T-cell (primary cell): ENCODE results near the gene CEBPZOS. TPM values are rescaled to one million over a fixed set of nuclear protein-coding genes. Genes with fewer than 3 reads are reported as not detected.
"Not testable (repeated sequence)": the region's sequence is repeated elsewhere in the genome, so short reads cannot be mapped to it uniquely, and the experiment has no call there.

ENCODE experiments used
- ATAC-seq, 4 experiments: fragments of 200-7000 bp in 3 of 4; fragments of 150-1000 bp in 1 of 4; cut with Tn5 transposase; replicated peaks in 1 of 4; 1 replicate in 3 of 4; 2 replicates in 1 of 4; pipeline ENCODE4 v1.10.0; 2021; ENCODE audit warnings: moderate library complexity in 3 of 4, mild to moderate bottlenecking in 2 of 4, moderate number of reproducible peaks in 1 of 4
- CTCF ChIA-PET, 2 donors: fragments of 300-600 bp; sonication (Branson Sonifier 250); formaldehyde crosslinking; loops; one replicate each; lab custom pipeline; 2022; ENCODE audit warnings: antibody characterized with exemption in 2 of 2; lab: Charles Lee
- POLR2A ChIA-PET, 2 donors: fragments of 300-600 bp; sonication (Branson Sonifier 250); formaldehyde crosslinking; loops; one replicate each; lab custom pipeline; 2022; ENCODE audit warnings: antibody characterized with exemption in 2 of 2; lab: Charles Lee
- DNase-seq, 35 experiments: peaks; one replicate each; pipeline versions ENCODE4 v3.0.0 to v3.0.0-alpha.2; 2013 to 2023
- H3K27ac ChIP-seq: one replicate; pipeline ENCODE4 v1.5.1; 2013; ENCODE audit warnings: low read length
- H3K27me3 ChIP-seq, 2 experiments: replicated peaks in 1 of 2; 1 replicate in 1 of 2; 2 replicates in 1 of 2; pipeline versions ENCODE4 v1.6.1 to v1.7.0; 2013; ENCODE audit warnings: low read length in 1 of 2, mixed read lengths in 1 of 2; ENCODE audit not compliant: control insufficient read depth in 2 of 2, insufficient read depth in 2 of 2; ENCODE audit errors: extremely low read depth in 1 of 2
- H3K36me3 ChIP-seq, 2 donors: 1 replicate in 1 of 2; 2 replicates in 1 of 2; pipeline versions ENCODE4 v1.6.1 to v1.7.0; 2013; ENCODE audit warnings: low read length in 1 of 2; ENCODE audit not compliant: control insufficient read depth in 2 of 2, insufficient read depth in 1 of 2; ENCODE audit errors: extremely low read depth in 1 of 2
- H3K4me1 ChIP-seq, 2 experiments: 1 replicate in 1 of 2; 2 replicates in 1 of 2; pipeline versions ENCODE4 v1.6.1 to v1.7.0; 2013; ENCODE audit warnings: low read length in 2 of 2, mixed read lengths in 1 of 2; ENCODE audit not compliant: insufficient read depth in 2 of 2, control insufficient read depth in 1 of 2; ENCODE audit errors: extremely low read depth in 1 of 2
- H3K4me3 ChIP-seq, 2 donors: 1 replicate in 1 of 2; 2 replicates in 1 of 2; pipeline versions ENCODE4 v1.5.1 to v1.7.0; 2013; ENCODE audit warnings: mild to moderate bottlenecking in 2 of 2, low read length in 1 of 2, moderate library complexity in 1 of 2; ENCODE audit not compliant: control insufficient read depth in 1 of 2; ENCODE audit errors: extremely low read depth in 1 of 2
- H3K9me3 ChIP-seq: 2 replicates; pipeline ENCODE4 v1.7.0; 2013
- H3K27ac Mint-ChIP-seq, 2 donors: one replicate each; pipeline ENCODE4 v1.8.0; 2020 to 2021; ENCODE audit warnings: mild to moderate bottlenecking in 2 of 2, mixed read lengths in 2 of 2
- H3K27me3 Mint-ChIP-seq, 2 donors: one replicate each; pipeline ENCODE4 v1.8.0; 2021 to 2022; ENCODE audit warnings: mixed read lengths in 2 of 2
- H3K36me3 Mint-ChIP-seq: one replicate; pipeline ENCODE4 v1.8.0; 2021; ENCODE audit warnings: mixed read lengths
- H3K4me1 Mint-ChIP-seq, 3 donors: one replicate each; pipeline ENCODE4 v1.8.0; 2020 to 2022; ENCODE audit warnings: mixed read lengths in 3 of 3, mild to moderate bottlenecking in 1 of 3
- H3K4me3 Mint-ChIP-seq, 3 donors: one replicate each; pipeline ENCODE4 v1.8.0; 2020 to 2022; ENCODE audit warnings: mild to moderate bottlenecking in 3 of 3, mixed read lengths in 3 of 3, moderate library complexity in 3 of 3
- H3K9me3 Mint-ChIP-seq, 3 donors: one replicate each; pipeline ENCODE4 v1.8.0; 2020 to 2022; ENCODE audit warnings: mixed read lengths in 3 of 3
- WGBS: methylation state at CpG from one replicate; pipeline ENCODE4 v1.1.5; 2013; ENCODE audit warnings: missing lambda C conversion rate; ENCODE audit not compliant: insufficient coverage; 5-methylcytosine and 5-hydroxymethylcytosine counted together
- total RNA-seq, 35 experiments: library from RNA in 6 of 35; stranded (reverse) in 6 of 35; fragments of 120-200 nt in 1 of 35; gene quantifications; one replicate each; pipeline versions ENCODE4 v1.2.1 to v1.2.4 and lab custom pipeline; 2013 to 2026

CEBPZOS gene
- total RNA-seq, 5 donors from 2014 or later (not counting 1 experiment from before 2014, with no cell fraction given), result 23.9 to 40.1 (median 37.5) TPM

DNA sequence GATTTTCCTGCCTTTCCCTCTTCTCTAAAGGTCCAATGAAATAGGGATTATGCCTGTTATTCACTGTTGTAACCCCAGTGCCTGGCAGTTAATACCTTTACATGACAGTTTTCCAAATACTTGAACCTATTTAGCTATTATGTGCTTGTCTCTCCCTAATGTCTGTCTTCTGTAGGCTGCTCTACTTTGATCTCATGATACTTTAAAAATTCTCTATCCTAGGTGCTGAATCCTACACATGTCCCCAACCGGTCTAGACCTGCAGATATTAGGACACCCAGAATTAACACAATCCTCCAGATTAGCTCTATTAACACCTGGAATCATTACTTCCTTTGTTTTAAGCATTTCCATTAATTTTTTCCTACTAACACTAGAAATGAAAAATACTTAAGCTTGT lies 27.8 kb downstream of the CEBPZOS start:
- WGBS, result 86% methylated on average over 1 of the region's 1 CpG
- DNase-seq (no peak), ATAC-seq (no peak)
- POLR2A ChIA-PET, result interaction anchor here in 1 of 2 donors (0.7 to 0.8 kb wide), 2 partner anchors 16 to 1527 kb away, joined by 3 to 4 read pairs; partner anchors contain the start of gene SRSF7
- Mint-ChIP-seq H3K4me1 (peaks cover 56 to 63% (median 61%) of the 10 kb centered on the region in 3 donors), H3K27me3 (no peaks in the 10 kb centered on the region), H3K4me3 (no peak overlapping the region), H3K9me3 (no peaks in the 10 kb centered on the region), H3K36me3 (peaks cover 53% of the 10 kb centered on the region), H3K27ac (no peak overlapping the region)
- CTCF ChIA-PET, result interaction anchor here in 1 of 2 donors (0.6 kb wide), 1 partner anchor 9 kb away, joined by 5 read pairs; no protein-coding TSS in a partner anchor
- H3K36me3 ChIP-seq, result peaks cover 5 to 67% of the 10 kb centered on the region in 2 donors
- no peaks in the 10 kb centered on the region for H3K9me3 ChIP-seq
- no peaks in the 10 kb centered on the region for H3K27me3 ChIP-seq
- no peak overlapping the region for H3K27ac ChIP-seq
- H3K4me1 ChIP-seq, result peaks cover 0 to 2% of the 10 kb centered on the region in 2 experiments
- H3K4me3 ChIP-seq, result no peak overlapping the region

DNA sequence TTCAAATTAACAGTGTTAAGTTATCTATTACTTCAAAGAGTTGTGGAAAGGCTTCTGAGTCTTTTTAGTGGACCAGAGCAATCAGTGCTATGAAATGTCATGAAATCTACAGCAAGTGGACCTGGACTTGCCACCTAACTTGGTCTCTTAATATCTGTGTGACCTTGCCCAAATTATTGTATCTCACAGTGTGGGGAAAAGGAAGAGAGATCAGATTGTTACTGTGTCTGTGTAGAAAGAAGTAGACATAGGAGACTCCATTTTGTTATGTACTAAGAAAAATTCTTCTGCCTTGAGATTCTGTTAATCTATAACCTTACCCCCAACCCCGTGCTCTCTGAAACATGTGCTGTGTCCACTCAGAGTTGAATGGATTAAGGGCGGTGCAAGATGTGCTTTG lies 28.8 kb downstream of the CEBPZOS start:
- H3K27ac ChIP-seq, H3K27me3 Mint-ChIP-seq, POLR2A ChIA-PET, CTCF ChIA-PET, H3K4me3 ChIP-seq, DNase-seq, H3K27me3 ChIP-seq, ATAC-seq, H3K9me3 Mint-ChIP-seq, H3K9me3 ChIP-seq: not testable (repeated sequence)
- Histone ChIP-seq H3K36me3 (peaks cover 3 to 60% of the 10 kb centered on the region in 2 donors), H3K4me1 (peaks cover 6 to 12% of the 10 kb centered on the region in 2 experiments)
- Mint-ChIP-seq H3K36me3 (peaks cover 53% of the 10 kb centered on the region), H3K4me1 (peaks cover 60 to 69% (median 62%) of the 10 kb centered on the region in 3 donors), H3K27ac (peak overlapping the region in 1 of 2 donors; percentile 60), H3K4me3 (peak overlapping the region in 1 of 3 donors; percentile 11)
- WGBS, result no CpG with 5 or more reads among the region's 2 CpGs

DNA sequence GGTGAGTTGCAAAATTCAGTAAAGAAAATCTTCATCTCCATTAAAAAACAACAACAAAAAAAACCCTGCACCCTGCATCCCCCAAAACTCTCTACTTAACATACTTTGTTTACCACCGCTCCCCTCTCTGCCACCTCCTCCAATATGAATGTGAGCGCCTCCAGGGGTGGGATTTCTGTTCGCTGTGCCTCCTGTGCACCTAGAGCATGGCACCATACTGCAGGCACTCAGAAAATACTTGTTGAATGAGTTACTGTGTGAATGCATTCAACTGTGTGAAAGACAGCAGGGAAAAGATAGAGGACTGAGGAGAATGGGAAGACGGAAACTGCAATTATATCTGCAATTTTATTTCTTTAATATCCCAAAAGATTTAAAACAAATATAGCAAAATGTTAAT lies 30.6 kb downstream of the CEBPZOS start:
- WGBS, result no CpG with 5 or more reads among the region's 4 CpGs
- Mint-ChIP-seq H3K4me1 (peaks cover 56 to 67% (median 62%) of the 10 kb centered on the region in 3 donors), H3K9me3 (no peaks in the 10 kb centered on the region), H3K27me3 (no peaks in the 10 kb centered on the region), H3K4me3 (peak overlapping the region in 1 of 3 donors; percentile 46), H3K36me3 (peaks cover 40% of the 10 kb centered on the region), H3K27ac (no peak overlapping the region)
- H3K4me3 ChIP-seq, result no peak overlapping the region
- H3K36me3 ChIP-seq, result peaks cover 0 to 45% of the 10 kb centered on the region in 2 donors
- DNase-seq (no peak), ATAC-seq (no peak)
- ChIA-PET CTCF (interaction anchor here in 1 of 2 donors (0.9 kb wide), 1 partner anchor 12 kb away, joined by 3 read pairs; no protein-coding TSS in a partner anchor), POLR2A (no interaction called here)
- no peaks in the 10 kb centered on the region for H3K9me3 ChIP-seq
- no peaks in the 10 kb centered on the region for H3K27me3 ChIP-seq
- H3K4me1 ChIP-seq, result peaks cover 13 to 17% of the 10 kb centered on the region in 2 experiments
- H3K27ac ChIP-seq, result no peak overlapping the region

DNA sequence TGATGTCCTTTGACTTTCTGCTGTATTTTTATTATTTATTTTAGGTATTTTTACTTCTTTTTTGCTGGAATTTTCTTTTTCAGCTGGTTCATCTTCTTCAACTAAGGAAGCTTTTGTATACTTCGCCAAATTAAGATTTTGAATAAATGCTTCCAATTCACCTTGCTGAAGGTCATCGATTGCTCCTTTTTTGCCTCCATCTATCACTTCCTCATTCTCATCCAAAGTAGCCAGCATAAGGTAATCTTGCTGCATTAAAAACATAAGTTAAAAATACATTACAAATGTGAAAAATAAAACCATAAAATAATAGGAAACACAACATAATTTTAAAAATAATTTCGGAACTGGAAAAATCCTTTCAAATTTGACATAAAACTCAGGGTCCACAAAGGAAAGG lies 32.5 kb downstream of the CEBPZOS start:
- ChIA-PET CTCF (no interaction called here), POLR2A (interaction anchor here in 1 of 2 donors (0.7 kb wide), 1 partner anchor 32 kb away, joined by 3 read pairs; no protein-coding TSS in a partner anchor)
- Mint-ChIP-seq H3K36me3 (peaks cover 27% of the 10 kb centered on the region), H3K27ac (no peak overlapping the region), H3K4me1 (peaks cover 43 to 55% (median 48%) of the 10 kb centered on the region in 3 donors), H3K4me3 (no peak overlapping the region), H3K27me3 (no peaks in the 10 kb centered on the region), H3K9me3 (no peaks in the 10 kb centered on the region)
- no peak for ATAC-seq
- DNase-seq, result no peak
- no CpG with 5 or more reads among the region's 3 CpGs for WGBS
- H3K4me3 ChIP-seq, result no peak overlapping the region
- no peaks in the 10 kb centered on the region for H3K9me3 ChIP-seq
- peaks cover 0 to 27% of the 10 kb centered on the region in 2 donors for H3K36me3 ChIP-seq
- H3K27ac ChIP-seq, result no peak overlapping the region
- H3K27me3 ChIP-seq, result no peaks in the 10 kb centered on the region
- H3K4me1 ChIP-seq, result peaks cover 24 to 27% of the 10 kb centered on the region in 2 experiments

DNA sequence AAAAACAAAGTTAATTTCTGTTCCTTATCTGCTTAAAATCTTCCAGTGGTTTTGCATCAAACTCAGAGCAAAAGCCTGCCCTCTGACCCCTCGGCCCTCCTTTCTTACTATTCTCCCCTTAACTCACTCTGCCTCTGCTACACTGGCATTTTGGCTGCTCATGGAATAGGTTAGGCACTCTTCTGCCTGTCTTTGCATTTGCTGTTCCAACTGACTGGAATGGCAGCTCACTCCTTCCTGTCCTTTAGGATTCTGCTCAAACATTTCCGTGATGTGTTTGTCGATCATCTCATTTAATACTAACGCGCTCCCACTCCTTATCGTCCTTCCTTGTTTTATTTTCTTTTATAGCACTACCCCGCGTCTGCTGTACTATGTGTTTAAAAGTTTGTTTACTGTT lies 34.3 kb downstream of the CEBPZOS start:
- H3K36me3 ChIP-seq, result peaks cover 0 to 23% of the 10 kb centered on the region in 2 donors
- H3K36me3 Mint-ChIP-seq, result peaks cover 32% of the 10 kb centered on the region
- 0% methylated on average over 1 of the region's 8 CpGs for WGBS
- POLR2A ChIA-PET, result no interaction called here
- H3K27ac Mint-ChIP-seq, result no peak overlapping the region
- ATAC-seq, result no peak
- DNase-seq, result peak in 1 of 35 experiments; percentile 14
- H3K9me3 Mint-ChIP-seq, result no peaks in the 10 kb centered on the region
- H3K27me3 ChIP-seq, result no peaks in the 10 kb centered on the region
- peak overlapping the region; percentile 76 to 93 for H3K4me3 ChIP-seq
- H3K4me3 Mint-ChIP-seq, result no peak overlapping the region
- H3K27me3 Mint-ChIP-seq, result no peaks in the 10 kb centered on the region
- H3K9me3 ChIP-seq, result no peaks in the 10 kb centered on the region
- peak overlapping the region; percentile 89 for H3K27ac ChIP-seq
- H3K4me1 Mint-ChIP-seq, result peaks cover 41 to 53% (median 46%) of the 10 kb centered on the region in 3 donors
- CTCF ChIA-PET, result no interaction called here
- peaks cover 23 to 27% of the 10 kb centered on the region in 2 experiments for H3K4me1 ChIP-seq

DNA sequence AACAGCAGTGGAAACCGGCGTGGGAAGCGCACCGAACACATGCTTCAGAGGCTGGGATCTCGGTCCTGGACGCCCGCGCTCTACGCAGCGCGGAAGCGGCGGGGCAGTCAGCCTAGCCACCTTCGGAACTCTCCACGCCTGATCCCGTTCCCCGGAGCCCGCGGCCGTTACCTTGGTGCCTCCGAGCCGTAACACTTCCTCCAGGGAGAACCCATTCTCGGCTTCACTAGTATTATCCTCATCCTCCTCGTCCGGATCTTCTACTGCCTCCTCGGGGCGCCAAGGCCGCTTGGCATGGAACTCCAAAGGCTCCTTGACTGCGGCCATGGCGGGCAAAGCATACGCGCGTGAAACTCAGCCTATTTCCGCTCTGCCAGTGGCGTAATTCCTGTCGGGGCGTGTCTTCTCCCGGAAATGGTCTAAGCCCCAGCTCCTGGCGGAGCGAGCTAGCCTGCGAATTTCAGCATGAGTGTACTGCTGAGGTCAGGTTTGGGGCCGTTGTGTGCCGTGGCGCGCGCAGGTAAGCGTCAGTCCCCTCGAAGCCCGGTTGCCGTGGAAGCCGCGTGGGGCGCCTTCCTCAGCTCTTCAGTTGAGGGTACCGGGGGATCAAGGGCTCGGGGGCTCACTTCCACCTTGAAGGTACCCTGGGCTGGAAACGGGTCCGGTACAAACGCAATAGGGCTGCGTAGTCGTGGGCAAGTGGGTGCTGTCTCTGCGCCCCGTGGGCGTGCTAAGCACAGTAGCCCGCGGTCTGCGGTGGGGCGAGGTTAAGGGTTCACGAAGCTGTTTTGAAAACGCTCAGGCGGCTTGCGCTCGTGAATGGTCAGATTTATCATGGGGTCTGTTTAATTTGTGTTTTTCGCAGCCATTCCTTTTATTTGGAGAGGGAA lies 35.2 kb downstream of the CEBPZOS start, which contains the start of the genes CEBPZ and NDUFAF7:
Gene CEBPZ (minus strand): TSS at position 356 of the 890 bp plus-strand sequence. CDS start 29 bp downstream, at position 327.
Gene NDUFAF7 (plus strand): TSS at position 418 of the 890 bp plus-strand sequence. CDS start 48 bp downstream, at position 466.
- Mint-ChIP-seq H3K4me1 (peaks cover 34 to 48% (median 40%) of the 10 kb centered on the region in 3 donors), H3K36me3 (peaks cover 33% of the 10 kb centered on the region), H3K9me3 (no peaks in the 10 kb centered on the region), H3K27ac (no peak within 1 kb of the TSS), H3K4me3 (no peak within 1 kb of the TSS), H3K27me3 (no peaks in the 10 kb centered on the region)
- CTCF ChIA-PET, result interaction anchor here in 1 of 2 donors (0.6 kb wide), 1 partner anchor 102 kb away, joined by 3 read pairs; no protein-coding TSS in a partner anchor
- POLR2A ChIA-PET, result interaction anchor here (0.5 to 1.8 kb wide), 10 partner anchors 8 to 1520 kb away, joined by 3 to 13 read pairs (median 3); partner anchors contain the start of genes CEBPZOS (in 1 of the 2) and SRSF7 (in 1 of the 2)
- Histone ChIP-seq H3K4me1 (peaks cover 23 to 27% of the 10 kb centered on the region in 2 experiments), H3K9me3 (no peaks in the 10 kb centered on the region), H3K36me3 (peaks cover 0 to 20% of the 10 kb centered on the region in 2 donors), H3K27ac (peak within 1 kb of the TSS; percentile 89), H3K4me3 (peak within 1 kb of the TSS; percentile 76 to 93), H3K27me3 (no peaks in the 10 kb centered on the region)
- DNase-seq, result peak; percentile 74 to 92 (median 85)
- peak; percentile 93 to 94 (median 94) for ATAC-seq
- under 1% methylated on average over 70 of the region's 73 CpGs for WGBS
